GM18861 (cell line): ENCODE results near the gene QRICH2.
"Not testable (repeated sequence)": the region's sequence is repeated elsewhere in the genome, so short reads cannot be mapped to it uniquely, and the experiment has no call there.

ENCODE experiments used
- ATAC-seq: cut with Tn5 transposase; IDR thresholded peaks from one replicate; pipeline ENCODE4 v1.9.1; 2021; ENCODE audit not compliant: unreplicated experiment

QRICH2 gene

DNA sequence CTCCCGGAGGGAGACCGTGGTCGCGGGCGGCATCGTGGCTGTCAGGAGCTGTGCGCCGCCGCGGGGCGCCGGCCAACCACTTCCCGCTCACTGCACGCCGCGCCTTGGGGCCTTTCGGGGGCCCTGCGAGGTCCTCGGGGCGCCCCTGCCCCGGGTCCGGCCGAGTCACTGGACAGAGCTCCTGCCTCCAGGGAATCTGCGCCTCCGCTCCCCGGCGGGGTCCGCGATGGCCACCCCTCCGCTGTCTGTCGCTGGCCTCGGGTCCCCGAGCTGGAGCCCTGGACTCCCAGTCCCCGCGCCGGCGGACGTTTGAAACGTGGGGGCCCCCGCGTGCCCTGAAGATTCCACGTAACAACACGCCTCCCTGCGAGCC lies at the start of gene QRICH2:
Gene QRICH2 (minus strand): TSS at position 311 of the 373 bp plus-strand sequence. CDS start 278 bp downstream, at position 33.
- ATAC-seq = no peak

DNA sequence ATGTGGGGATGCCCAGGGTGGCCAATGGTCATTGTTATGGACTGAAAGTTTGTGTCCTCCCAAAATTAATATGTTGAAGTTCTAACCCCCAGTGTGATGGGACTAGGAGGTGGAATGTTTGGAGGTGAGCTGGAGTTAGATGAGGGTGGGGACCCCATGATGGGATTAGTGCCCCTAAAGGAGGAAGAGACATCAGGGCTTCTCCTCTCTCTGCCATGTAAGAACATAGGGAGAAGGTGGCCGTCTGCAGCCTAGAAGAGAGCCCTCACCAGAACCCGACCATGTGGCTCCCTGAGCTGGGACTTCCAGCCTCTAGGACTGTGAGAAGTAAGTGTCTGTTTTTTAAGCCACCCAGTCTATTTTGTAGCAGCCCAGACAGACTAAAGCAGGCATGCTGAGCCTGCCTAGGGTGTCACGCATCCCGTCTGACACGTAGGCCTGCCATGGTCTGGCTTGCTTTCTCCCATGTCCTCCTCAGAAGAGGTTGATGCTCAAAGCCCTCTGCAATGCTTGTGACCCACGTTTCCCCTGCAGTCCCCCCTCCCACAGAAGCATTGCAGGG lies 49.6 kb upstream of the QRICH2 start:
- ATAC-seq = no peak

GRCh38 chr17:76356803-76357456 lies 48.9 kb upstream of the QRICH2 start:
- ATAC-seq = no peak

- no peak for ATAC-seq
Observed at GRCh38 chr17:76354747-76355310, 46.8 kb upstream of the QRICH2 start.

- peak; percentile 8 for ATAC-seq
Observed at GRCh38 chr17:76354317-76354729, 46.2 kb upstream of the QRICH2 start.

DNA sequence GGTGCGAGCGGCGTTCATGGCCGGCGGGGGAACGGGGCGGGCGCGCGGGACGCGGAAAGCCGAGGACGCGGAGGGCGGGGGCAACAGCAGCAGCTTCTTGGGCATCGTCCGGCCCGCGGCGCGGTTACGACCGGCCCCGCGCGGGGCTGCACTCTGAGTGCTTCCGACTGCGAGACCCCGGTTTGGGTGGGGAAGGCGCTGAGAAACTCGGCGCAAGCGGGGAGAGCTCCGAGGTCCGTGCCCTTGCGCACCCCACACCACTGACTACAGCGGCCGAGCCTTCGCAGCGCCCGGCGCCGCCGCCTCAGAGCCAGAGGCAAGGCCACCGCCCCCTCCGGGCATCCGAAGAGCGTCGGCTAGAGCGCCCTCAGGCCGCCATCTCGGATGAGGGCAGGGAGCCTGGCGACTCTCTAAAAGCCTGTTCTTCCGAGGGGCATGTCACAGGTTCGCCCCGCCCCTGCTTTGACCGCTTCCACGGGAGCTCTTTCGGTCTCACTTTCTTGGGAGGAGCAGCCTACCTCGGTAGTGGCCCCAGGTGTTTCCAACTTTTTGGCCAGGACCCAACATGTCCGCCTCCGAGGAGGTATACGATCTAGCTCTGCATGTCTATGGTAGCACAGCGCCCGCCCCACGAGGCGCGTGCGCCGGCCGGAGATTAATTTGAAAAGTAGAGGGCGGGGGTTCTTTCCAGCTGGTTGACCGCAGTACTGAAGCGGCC lies 45.7 kb upstream of the QRICH2 start, which contains the start of gene PRPSAP1:
Gene PRPSAP1 (minus strand): TSS at position 318 of the 718 bp plus-strand sequence. CDS start 213 bp downstream, at position 105.
- ATAC-seq = peak; percentile 72

DNA sequence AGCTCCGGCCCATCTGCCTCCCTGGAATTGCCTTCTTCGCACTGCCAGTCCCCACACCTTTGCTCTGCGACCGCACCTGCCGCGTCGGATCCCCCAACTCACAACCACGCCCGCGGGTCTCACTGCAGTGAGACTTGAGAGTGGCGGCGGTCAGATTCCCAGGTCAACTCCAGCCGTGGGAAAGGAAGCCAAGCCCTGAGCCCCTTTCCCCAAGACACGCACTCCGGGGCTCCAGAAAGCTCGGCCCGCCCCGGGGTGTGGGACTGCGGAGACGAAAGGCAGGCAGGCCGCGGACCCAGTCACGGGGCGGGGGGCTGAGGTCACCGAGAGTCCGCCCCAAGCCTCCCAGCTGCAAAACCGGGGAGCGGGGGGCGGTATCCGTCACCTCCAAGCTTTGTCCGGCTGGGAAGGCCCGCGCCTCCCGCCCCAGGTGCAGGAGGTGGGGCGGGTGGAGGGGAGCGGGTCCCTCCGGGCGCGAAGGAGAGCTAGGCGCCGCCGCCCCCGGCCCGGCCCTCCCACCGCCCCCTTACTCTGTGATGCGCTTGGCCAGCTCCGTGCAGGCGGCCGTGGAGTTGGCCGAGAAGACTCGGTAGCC lies 45.0 kb upstream of the QRICH2 start:
- peak; percentile 15 for ATAC-seq

GRCh38 chr17:76351526-76352071 lies 43.5 kb upstream of the QRICH2 start:
- no peak for ATAC-seq

DNA sequence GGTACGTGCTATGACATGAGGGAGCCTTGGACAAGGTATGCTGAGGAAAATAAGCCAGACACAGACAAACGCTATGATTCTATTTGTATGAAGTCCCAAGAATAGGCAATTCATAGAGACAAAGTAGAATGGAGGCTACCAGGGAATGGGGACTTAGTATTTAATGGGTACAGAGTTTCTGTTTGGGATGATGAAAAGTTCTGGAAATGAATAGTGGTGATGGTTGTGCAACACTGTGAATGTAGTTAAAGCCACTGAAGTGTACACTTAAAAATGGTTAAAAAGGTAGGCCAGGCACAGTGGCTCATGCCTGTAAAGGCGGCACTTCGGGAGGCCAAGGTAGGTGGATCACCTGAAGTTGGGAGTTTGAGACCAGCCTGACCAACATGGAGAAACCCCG lies 42.4 kb upstream of the QRICH2 start:
- ATAC-seq = no peak

- not testable (repeated sequence) for ATAC-seq
Observed at GRCh38 chr17:76346936-76347335, 38.9 kb upstream of the QRICH2 start.

DNA sequence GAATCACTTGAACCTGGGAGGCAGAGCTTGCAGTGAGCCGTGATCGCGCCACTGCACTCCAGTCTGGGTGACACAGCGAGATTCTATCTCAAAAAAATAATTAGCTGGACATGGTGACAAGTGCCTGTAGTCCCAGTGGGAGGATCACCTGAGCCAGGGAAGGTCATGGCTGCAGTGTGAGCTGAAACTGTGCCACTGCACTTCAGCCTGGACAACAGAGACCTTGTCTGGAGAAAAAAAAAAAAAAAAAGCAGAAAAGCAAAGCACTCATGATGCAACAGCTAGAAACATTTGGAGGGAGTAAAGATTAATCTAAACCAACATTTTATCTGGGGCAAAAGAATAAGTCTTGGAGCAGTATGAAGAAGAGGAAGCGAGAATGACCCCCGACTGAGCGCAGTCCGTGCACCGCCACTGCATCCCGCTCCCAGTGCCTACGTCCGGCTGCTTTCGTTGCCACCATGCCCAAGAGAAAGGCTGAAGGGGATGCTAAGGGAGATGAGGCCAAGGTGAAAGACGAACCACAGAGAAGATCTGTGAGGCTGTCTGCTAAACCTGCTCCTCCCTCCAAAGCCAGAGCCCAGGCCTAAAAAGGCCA lies 37.4 kb upstream of the QRICH2 start:
- no peak for ATAC-seq

DNA sequence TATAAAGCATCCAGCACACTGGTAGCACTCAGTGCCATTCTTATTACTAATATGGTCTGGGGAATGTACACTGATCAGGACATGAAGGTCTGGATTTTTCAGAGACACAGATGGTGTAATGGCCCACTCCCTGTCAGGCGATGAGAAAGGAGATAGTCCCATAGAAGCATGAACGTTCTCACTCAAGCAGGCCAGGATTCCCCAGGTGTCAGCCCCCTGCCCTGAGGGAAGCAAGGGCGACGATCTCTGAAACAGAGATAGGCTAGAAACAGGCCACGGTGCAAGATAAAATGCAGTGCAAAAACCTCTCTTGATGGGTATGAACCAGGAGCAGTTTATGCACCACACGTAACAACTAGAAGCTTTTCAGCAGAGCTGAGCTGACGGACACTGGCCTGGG lies 35.0 kb upstream of the QRICH2 start:
- no peak for ATAC-seq

- no peak for ATAC-seq
Observed at GRCh38 chr17:76341301-76341700, 33.2 kb upstream of the QRICH2 start.

- ATAC-seq = no peak
Observed at GRCh38 chr17:76337413-76337777, 29.3 kb upstream of the QRICH2 start.

DNA sequence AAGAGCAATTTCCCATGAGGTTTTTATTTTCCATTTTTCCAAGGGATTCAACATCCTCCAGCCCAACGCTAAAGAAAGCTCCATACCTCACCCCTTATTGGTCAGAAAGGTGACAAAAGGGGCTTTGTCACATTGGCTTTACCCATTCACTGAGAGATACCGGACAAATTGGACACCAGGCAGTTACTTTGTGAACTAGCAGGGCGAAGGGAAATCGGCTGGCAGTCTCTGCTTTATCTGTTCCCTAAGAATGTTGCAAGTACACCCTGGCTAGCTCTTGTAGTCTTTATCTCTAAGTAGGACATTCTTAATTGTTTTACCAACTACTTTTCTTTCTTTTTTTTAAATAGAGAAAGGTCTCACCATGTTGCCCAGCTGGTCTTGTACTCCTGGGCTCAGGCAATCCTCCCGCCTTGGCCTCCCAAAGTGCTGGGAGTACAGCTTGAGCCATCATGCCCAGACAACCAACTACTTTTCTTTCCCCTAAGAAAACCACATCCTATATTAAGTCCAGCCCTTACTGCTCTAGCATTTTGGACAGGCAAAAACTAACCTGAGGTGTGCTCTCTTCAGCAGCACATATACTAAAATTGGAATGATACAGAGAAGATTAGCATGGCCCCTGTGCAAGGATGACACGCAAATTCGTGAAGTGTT lies 28.8 kb upstream of the QRICH2 start:
- no peak for ATAC-seq

DNA sequence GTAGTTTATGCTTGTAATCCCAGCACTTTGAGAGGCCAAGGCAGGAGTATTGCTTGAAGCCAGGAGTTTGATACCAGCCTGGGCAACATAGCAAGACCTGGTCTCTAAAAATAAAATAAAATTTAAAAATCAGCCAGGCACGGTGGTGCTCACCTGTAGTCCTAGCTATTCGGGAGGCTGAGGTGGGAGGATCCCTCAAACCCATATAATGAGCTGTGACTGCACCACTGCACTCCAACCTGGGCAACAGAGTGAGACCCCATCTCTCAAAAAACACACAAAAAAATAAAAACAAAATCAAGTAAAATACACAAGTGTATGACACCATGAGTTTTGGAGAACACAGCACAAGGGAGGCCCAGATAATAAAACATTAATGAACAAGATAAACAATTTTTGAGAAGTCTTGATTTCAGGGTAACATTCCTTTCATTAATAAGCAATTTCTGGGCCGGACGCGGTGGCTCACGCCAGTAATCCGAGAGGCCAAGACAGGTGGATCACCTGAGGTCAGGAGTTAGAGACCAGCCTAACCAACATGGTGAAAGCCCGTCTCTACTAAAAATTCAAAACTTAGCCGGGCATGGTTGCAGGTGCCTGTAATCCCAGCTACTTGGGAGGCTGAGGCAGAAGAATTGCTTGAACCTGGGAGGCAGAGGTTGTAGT lies 27.8 kb upstream of the QRICH2 start:
- no peak for ATAC-seq

GRCh38 chr17:76333673-76334505 lies 25.8 kb upstream of the QRICH2 start:
- no peak for ATAC-seq

GRCh38 chr17:76331083-76331482 lies 23.0 kb upstream of the QRICH2 start:
- ATAC-seq = no peak

GRCh38 chr17:76329664-76330063 lies 21.6 kb upstream of the QRICH2 start:
- no peak for ATAC-seq
